SK-MEL-5 (cell line): ENCODE measurements around the gene PLXNA4. TPM values are rescaled to one million over a fixed set of nuclear protein-coding genes. Genes with fewer than 3 reads are reported as not detected.

Experiments
- DNase-seq: peaks from one replicate; pipeline ENCODE4 v3.0.0-alpha.2; 2016; ENCODE audit warnings: low read depth, low spot score
- in situ Hi-C: cut with HindIII; loops from 2 replicates; pipeline ENCODE4 v1.10.0; 2016; ENCODE audit warnings: low sequenced_read_pairs, high pct_unique_total_duplicates, low pct_unique_long_range_greater_than_20kb
- total RNA-seq: library from RNA; depleted of rRNA; stranded (reverse); fragments of >200 nt; shearing (Covaris generic); gene quantifications from 2 replicates; pipeline ENCODE4 v1.2.3, GENCODE V29; 2014

The PLXNA4 gene
- total RNA-seq, 1 experiment from 2014 or later: 0.18 TPM

DNA sequence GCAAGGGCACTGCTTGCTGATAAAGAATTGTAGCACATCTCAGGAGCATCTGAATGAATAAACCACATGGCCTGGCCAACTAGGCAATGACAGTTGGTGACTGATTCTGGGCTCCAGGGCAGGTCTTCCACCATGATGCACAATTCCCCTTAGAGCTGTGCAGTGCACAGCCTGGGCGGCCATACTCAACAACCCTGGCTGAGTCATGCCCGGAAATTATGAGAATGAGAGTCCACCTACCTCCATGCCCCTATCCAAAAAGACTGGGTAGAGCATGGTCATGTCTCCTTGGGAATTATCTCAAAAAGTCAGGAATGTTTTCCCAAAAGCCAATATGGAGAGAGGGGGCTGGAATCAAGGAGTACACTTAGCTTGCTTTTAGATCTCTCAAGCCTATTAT is 425.6 kb downstream of the PLXNA4 start:
- DNase-seq: no peak
- in situ Hi-C loops: no loop called here

- DNase-seq: no peak
- in situ Hi-C loops: no loop called here
These were observed 426.6 kb downstream of the PLXNA4 start for GRCh38 chr7:132149436-132150304.

DNA sequence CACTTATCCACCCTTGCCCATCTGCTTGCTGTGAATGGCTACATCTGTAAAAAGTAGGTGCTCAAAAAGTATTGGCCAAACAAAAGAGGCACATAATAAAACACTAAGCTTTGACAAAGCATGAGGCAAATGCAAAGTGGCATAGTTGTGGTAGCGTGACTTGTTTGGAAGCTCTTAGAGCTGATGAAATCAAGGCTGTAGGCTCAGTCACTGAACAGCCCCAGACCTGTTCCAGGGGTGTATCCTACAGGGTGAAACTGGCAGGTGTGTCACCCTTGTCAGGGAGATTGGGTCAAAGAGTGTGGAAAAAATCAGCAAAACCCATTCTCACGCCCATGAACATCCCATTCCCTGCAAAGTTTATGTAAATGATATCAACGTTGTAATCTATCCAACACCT is 427.4 kb downstream of the PLXNA4 start:
- in situ Hi-C loops: no loop called here

GRCh38 chr7:132145466-132145865 is 430.8 kb downstream of the PLXNA4 start:
- in situ Hi-C loops: no loop called here
- peak; percentile 42 for DNase-seq

More for the DNA sequence above, 427.4 kb downstream of the PLXNA4 start:
- no peak for DNase-seq

GRCh38 chr7:132145063-132145462 is 431.2 kb downstream of the PLXNA4 start:
- in situ Hi-C loops: no loop called here
- no peak for DNase-seq

DNA sequence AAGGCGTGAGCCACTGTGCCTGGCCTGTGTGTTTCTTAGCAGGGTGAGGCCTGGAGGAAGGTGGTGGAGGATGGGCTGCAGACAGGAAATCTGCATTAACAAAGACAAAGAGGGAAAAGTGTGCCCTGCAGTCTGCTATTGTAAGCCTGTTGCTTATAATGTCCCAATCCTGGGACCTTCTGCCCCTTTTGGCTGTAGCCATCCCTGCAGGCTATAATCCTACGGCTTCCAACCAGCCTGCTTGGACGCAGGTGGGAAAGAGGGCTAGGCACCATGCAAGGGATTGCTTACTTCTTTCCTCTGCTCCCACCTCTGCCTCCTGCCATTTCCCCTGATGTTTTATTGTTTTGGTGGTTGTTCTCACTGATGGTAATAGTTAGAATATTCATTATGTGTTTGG is 434.3 kb downstream of the PLXNA4 start:
- no peak for DNase-seq
- in situ Hi-C loops: no loop called here

GRCh38 chr7:132141109-132141508 is 435.2 kb downstream of the PLXNA4 start:
- DNase-seq: no peak
- in situ Hi-C loops: no loop called here

- in situ Hi-C loops: no loop called here
- no peak for DNase-seq
These were observed 435.9 kb downstream of the PLXNA4 start for GRCh38 chr7:132140341-132140740.

DNA sequence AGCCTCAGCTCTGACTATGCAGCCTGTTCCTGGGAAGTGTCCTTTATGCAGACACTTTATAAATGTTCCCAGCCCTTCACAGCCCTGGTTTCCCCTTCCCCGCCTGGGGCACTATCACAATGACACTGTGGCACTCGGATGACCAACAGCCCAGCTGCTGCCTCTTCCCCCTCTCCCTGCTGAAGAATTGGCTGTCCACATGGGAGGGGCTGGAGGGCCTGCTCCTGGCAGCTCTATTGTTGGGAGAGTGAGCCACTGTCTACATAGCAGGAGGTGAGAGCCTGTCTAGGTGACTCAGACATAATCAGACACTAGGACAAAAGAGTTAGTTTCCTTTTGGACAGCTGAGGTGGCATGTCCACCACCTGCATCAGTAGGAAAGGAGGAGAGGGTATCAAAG is 437.5 kb downstream of the PLXNA4 start:
- DNase-seq: no peak
- in situ Hi-C loops: no loop called here

DNA sequence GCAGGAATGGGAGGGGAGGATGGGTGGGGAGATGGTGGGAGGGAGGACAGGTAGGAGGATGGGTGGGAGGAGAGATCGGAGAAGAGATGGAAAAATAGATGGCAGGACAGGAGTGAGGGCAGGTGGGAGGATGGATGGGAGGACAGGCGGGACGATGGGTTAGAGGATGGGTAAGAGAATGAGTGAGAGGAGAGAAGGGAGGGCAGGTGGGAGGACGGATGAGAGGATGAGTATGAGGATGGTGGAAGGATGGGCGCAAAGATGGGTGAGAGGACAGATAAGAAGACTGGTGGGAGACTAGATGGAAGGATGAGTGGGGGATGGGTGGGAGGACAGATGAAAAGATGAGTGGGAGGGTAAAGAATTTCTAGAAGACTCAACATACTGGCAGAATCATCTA is 438.6 kb downstream of the PLXNA4 start:
- no peak for DNase-seq
- in situ Hi-C loops: no loop called here

GRCh38 chr7:132135746-132136385 is 440.4 kb downstream of the PLXNA4 start:
- DNase-seq: no peak
- in situ Hi-C loops: no loop called here

GRCh38 chr7:132134814-132135445 is 441.3 kb downstream of the PLXNA4 start:
- DNase-seq: no peak
- in situ Hi-C loops: no loop called here

- in situ Hi-C loops: no loop called here
- DNase-seq: no peak
These were observed 442.8 kb downstream of the PLXNA4 start for GRCh38 chr7:132133501-132133900.

DNA sequence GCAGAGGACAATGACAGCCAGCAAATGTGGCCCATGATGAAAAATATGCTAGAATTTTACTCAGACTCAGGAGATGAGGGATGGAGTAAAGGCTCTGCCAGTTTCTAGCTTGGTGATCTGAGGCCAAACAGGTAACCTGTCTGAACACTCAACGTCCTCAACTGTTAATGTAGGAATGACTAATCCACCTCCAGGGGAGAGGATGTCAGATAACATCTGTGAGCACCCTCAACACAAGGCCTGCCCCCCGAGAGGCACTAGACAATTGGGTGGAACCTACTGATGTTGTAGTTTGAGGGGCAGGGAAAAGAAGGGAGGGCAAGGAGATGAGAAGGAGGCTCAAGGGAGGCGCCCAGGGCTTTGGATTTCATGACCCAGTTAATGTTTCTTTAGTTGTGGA is 445.1 kb downstream of the PLXNA4 start:
- in situ Hi-C loops: no loop called here
- DNase-seq: no peak

DNA sequence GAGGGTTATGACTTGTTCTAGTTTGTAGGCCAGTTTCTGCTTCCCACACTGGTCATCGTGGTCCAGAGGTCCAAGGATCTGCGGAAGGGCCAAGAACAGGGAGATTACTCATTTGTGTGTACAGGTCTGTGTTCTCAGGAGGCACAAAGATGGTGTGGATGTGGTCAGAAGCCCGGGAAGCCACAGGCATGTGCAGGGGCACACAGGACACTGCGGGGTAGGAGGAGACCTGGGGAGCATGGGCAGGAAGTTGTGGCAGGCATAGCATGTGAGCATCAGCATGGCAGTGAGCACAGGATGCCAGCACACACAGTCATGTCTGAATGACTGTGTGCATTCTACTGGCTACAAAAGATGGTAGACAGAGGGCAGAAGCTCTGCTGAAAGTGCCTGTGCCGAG is 445.8 kb downstream of the PLXNA4 start:
- in situ Hi-C loops: no loop called here
- no peak for DNase-seq

DNA sequence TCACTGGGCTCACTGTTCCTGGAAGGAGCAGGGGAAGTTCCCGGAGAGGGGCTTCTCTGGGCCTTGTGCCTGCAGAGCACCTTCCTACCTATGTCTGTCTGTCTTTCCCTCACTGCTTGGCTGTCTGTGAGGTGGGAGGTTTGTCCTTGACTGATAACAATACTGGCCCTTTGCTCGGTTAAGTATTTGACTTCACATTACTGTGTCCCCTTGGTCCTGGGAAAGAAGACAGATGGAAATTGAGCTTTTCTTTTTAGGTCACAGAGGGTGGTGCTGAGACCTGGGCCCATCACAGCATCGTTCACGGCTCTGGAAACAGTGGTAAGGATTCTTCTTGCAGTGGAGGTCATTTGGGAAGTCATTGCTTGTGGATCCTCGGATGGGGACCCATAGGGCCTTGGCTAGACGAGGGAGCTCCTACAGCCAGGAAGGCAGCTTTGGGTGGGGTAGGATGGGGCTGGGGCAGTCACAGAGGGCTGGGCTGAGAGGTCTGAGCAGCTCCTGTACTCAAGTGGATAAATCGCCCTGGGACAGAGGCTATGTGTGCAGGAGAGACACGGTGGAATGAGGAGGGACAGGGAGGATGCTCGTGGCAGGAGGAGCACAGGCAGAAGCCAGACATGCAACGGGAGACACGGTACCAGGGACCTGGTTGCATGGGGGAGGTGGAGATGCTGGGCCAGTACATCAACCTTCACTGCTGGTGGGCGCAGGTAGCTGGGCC is 450.2 kb downstream of the PLXNA4 start:
- in situ Hi-C loops: no loop called here
- no peak for DNase-seq

DNA sequence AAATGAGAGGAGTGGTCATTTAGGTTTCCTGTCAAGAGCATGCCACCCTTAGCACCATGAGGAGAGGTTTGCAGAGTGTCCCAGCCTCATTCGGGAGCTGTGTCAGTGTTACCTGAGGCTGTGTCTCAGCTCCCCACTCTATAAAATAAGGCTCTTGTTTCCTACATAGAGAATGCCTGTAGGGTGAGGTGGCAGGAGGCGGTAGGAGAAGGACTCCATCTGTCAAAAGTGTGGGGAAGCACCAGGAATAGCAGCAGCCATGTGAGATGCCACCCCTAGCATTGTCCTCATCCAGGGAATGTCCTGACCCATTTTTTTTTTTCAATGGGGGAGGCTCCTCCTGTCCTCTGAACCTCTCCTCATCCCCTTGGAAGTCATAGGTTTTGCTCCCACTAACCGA is 451.2 kb downstream of the PLXNA4 start:
- no peak for DNase-seq
- in situ Hi-C loops: no loop called here

DNA sequence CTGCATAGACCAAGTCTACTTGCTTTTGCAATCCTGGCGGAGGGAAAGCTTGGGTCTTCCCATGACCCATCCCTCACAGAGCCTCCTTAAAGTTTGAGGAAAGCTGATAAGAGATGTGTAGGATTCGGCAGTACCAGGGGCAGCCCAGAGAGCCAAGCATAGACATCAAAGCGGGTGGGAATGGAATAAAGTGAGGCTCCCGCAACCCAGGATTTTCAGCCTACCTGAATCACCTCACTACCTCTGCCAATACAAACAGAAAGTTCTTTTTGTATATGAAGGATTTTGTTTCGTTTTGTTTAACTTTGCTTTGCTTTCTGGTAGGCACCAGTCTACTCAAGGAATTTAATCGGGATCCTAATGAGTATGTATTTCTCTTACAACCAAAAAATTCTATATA is 451.7 kb downstream of the PLXNA4 start:
- no peak for DNase-seq
- in situ Hi-C loops: no loop called here
